GM23338 (cell line): ENCODE results near the gene MCM3AP. TPM values are rescaled to one million over a fixed set of nuclear protein-coding genes. Genes with fewer than 3 reads are reported as not detected.
A peak's percentile ranks its signal among the peaks of the same experiment; 100 is the strongest.
"Not testable (repeated sequence)": the region's sequence is repeated elsewhere in the genome, so short reads cannot be mapped to it uniquely, and the experiment has no call there.

Experiments
- ATAC-seq: fragments of 200-7000 bp; cut with Tn5 transposase; 3 replicates; pipeline ENCODE4 v1.9.1; 2020
- DNase-seq: peaks from one replicate; pipeline ENCODE4 v3.0.0-alpha.2; 2015; ENCODE audit warnings: low spot score
- H2AFZ ChIP-seq: fragments of 200-600 bp; sonication (generic); 2 replicates; pipeline ENCODE4 v1.8.0; 2016; ENCODE audit warnings: antibody characterized with exemption, mild to moderate bottlenecking, moderate library complexity
- H3F3A ChIP-seq: fragments of 200-600 bp; sonication (generic); replicated peaks from 2 replicates; pipeline ENCODE4 v1.8.0; 2017; ENCODE audit warnings: antibody characterized with exemption, mixed run types, low read depth
- H3K27ac ChIP-seq: fragments of 200-600 bp; sonication (generic); 2 replicates; pipeline ENCODE4 v1.6.1; 2016; ENCODE audit warnings: low read depth
- H3K27me3 ChIP-seq: fragments of 200-600 bp; sonication (generic); 2 replicates; pipeline ENCODE4 v1.8.0; 2016; ENCODE audit warnings: mild to moderate bottlenecking, mixed run types, moderate library complexity; ENCODE audit not compliant: insufficient read depth
- H3K36me3 ChIP-seq: fragments of 200-600 bp; sonication (generic); 2 replicates; pipeline ENCODE4 v1.8.0; 2016; ENCODE audit warnings: mild to moderate bottlenecking; ENCODE audit not compliant: insufficient read depth
- H3K4me1 ChIP-seq: fragments of 200-600 bp; sonication (generic); 2 replicates; pipeline ENCODE4 v1.8.0; 2016; ENCODE audit warnings: mild to moderate bottlenecking, moderate library complexity; ENCODE audit not compliant: insufficient read depth
- H3K4me2 ChIP-seq: fragments of 200-600 bp; sonication (generic); 2 replicates; pipeline ENCODE4 v1.7.1; 2017; ENCODE audit warnings: mixed run types
- H3K4me3 ChIP-seq: fragments of 200-600 bp; sonication (generic); 2 replicates; pipeline ENCODE4 v1.6.1; 2016; ENCODE audit warnings: mixed run types
- H3K79me2 ChIP-seq: fragments of 200-600 bp; sonication (generic); replicated peaks from 2 replicates; pipeline ENCODE4 v1.8.0; 2017; ENCODE audit warnings: mild to moderate bottlenecking; ENCODE audit not compliant: insufficient read depth
- H3K9me2 ChIP-seq: fragments of 200-600 bp; sonication (generic); 2 replicates; pipeline ENCODE4 v1.8.0; 2017; ENCODE audit not compliant: insufficient read depth
- H4K20me1 ChIP-seq: fragments of 200-600 bp; sonication (generic); replicated peaks from 2 replicates; pipeline ENCODE4 v1.8.0; 2017; ENCODE audit warnings: mild to moderate bottlenecking; ENCODE audit not compliant: insufficient read depth
- H3K27ac Mint-ChIP-seq: 2 replicates; pipeline ENCODE4 v1.8.0; 2020; ENCODE audit warnings: inconsistent platforms, mild to moderate bottlenecking, moderate library complexity, mixed read lengths
- H3K27me3 Mint-ChIP-seq: 3 replicates; pipeline ENCODE4 v1.8.0; 2022; ENCODE audit warnings: low read depth, mild to moderate bottlenecking, moderate library complexity, mixed read lengths, inconsistent platforms; ENCODE audit not compliant: insufficient read depth, poor library complexity
- H3K36me3 Mint-ChIP-seq: 3 replicates; pipeline ENCODE4 v1.8.0; 2021; ENCODE audit warnings: low read depth, mild to moderate bottlenecking, inconsistent platforms, moderate library complexity, mixed read lengths
- H3K4me1 Mint-ChIP-seq: 3 replicates; pipeline ENCODE4 v1.8.0; 2020; ENCODE audit warnings: mild to moderate bottlenecking, inconsistent platforms, mixed read lengths
- H3K4me3 Mint-ChIP-seq: 3 replicates; pipeline ENCODE4 v1.8.0; 2021; ENCODE audit warnings: moderate library complexity, mild to moderate bottlenecking, inconsistent platforms, mixed read lengths
- H3K9me3 Mint-ChIP-seq: 3 replicates; pipeline ENCODE4 v1.8.0; 2020; ENCODE audit warnings: moderate library complexity, mild to moderate bottlenecking, inconsistent platforms, mixed read lengths
- CREB1 ChIP-seq: fragments of 250-450 bp; sonication (Bioruptor Pico); IDR thresholded peaks from 2 replicates; pipeline ENCODE4 v1.5.0; 2020; ENCODE audit warnings: low read depth, mild to moderate bottlenecking, moderate library complexity
- EZH2 ChIP-seq: fragments of 200-600 bp; sonication (generic); IDR thresholded peaks from one replicate; pipeline ENCODE4 v1.8.0; 2017; ENCODE audit warnings: antibody characterized with exemption, mild to moderate bottlenecking, low read depth; ENCODE audit not compliant: unreplicated experiment
- EZH2phosphoT487 ChIP-seq: fragments of 200-600 bp; sonication (generic); IDR thresholded peaks from one replicate; pipeline ENCODE4 v1.8.1; 2018; ENCODE audit warnings: antibody characterized with exemption; ENCODE audit not compliant: unreplicated experiment
- JUNB ChIP-seq: IDR thresholded peaks from one replicate; pipeline ENCODE4 v1.6.1; 2016; ENCODE audit warnings: antibody characterized with exemption; ENCODE audit not compliant: unreplicated experiment
- NANOG ChIP-seq: IDR thresholded peaks from 2 replicates; pipeline ENCODE4 v1.6.1; 2016; ENCODE audit warnings: antibody characterized with exemption, borderline replicate concordance
- POLR2AphosphoS5 ChIP-seq: IDR thresholded peaks from 2 replicates; pipeline ENCODE4 v1.6.1; 2016; ENCODE audit warnings: antibody characterized with exemption, low read depth
- STAT1 ChIP-seq: IDR thresholded peaks from one replicate; pipeline ENCODE4 v1.6.1; 2016; ENCODE audit warnings: antibody characterized with exemption; ENCODE audit not compliant: unreplicated experiment
- ZNF331 ChIP-seq: fragments of 250-450 bp; sonication (Bioruptor Pico); IDR thresholded peaks from 2 replicates; pipeline ENCODE4 v1.5.0; 2020; ENCODE audit warnings: low read depth, mild to moderate bottlenecking, moderate library complexity
- polyA plus RNA-seq: library from polyadenylated mRNA; unstranded; fragments of >200 nt; fragmentation: Nextera tagmentation; extraction: Ambion mirVana; gene quantifications from 2 replicates; pipeline ENCODE4 v1.2.1, GENCODE V29; 2016
- total RNA-seq: library from RNA; depleted of rRNA; stranded (reverse); fragments of >200 nt; shearing (Covaris generic); gene quantifications from 2 replicates; pipeline ENCODE4 v1.2.3, GENCODE V29; 2014
- TF ChIP-seq, protein P1 (sequence below), 2 experiments: fragments of 200-600 bp in 1 of 2; sonication (generic) in 1 of 2; conservative IDR thresholded peaks; 2 replicates each; pipeline versions ENCODE4 v1.5.1 to v1.6.1; 2016 to 2017; ENCODE audit warnings: antibody characterized with exemption in 2 of 2, low read depth in 2 of 2, mild to moderate bottlenecking in 2 of 2, moderate library complexity in 1 of 2
- TF ChIP-seq, protein P2 (sequence below): IDR thresholded peaks from one replicate; pipeline ENCODE4 v1.6.1; 2018; ENCODE audit warnings: antibody characterized with exemption; ENCODE audit not compliant: unreplicated experiment
- TF ChIP-seq, protein P3 (sequence below): fragments of 250-450 bp; sonication (Bioruptor Pico); IDR thresholded peaks from 2 replicates; pipeline ENCODE4 v1.5.0; 2020; ENCODE audit warnings: mild to moderate bottlenecking, moderate library complexity

The MCM3AP gene
- total and polyA plus RNA-seq, 2 experiments from 2014 or later, result 39.2 to 123 TPM

- not testable (repeated sequence) for H3K27ac ChIP-seq
These were observed 61.8 kb downstream of the MCM3AP start for GRCh38 chr21:46223661-46224060.

DNA sequence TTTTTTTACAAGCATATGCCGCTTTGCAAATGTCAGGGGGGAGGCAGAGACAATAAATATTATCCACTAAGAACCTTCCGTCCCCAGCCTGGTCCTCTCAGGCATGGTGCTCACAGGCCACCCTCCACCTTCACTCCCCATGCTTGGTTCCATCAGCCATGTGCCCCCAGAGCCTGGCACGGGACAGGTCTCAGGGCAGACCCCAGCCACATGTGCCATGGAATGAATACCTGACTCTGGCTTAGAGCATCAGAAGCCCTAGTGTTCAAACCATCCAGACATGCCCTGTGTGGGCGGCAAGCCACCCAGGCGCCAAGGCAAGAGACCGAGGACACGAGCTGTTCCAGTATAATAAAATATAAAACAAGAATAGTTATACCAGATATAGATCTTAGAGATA is 62.2 kb downstream of the MCM3AP start:
- Histone ChIP-seq H3K4me2 (no peak overlapping the region), H3K4me3 (no peak overlapping the region), H3K27ac (0 out of 2 replicates have a peak overlapping the region, but pooled peaks have one; percentile 32), H3K79me2 (peaks cover 95% of the 10 kb centered on the region), H3K4me1 (peaks cover 17% of the 10 kb centered on the region), H3F3A (peaks cover 11% of the 10 kb centered on the region; the same call in 1 of the 2 replicates), H4K20me1 (peaks cover 42% of the 10 kb centered on the region), H3K9me2 (no peaks in the 10 kb centered on the region), H2AFZ (no peak overlapping the region), H3K36me3 (peaks cover 10% of the 10 kb centered on the region), H3K27me3 (no peaks in the 10 kb centered on the region)
- no peak for DNase-seq
- H3K36me3 Mint-ChIP-seq, result peaks cover 51% of the 10 kb centered on the region
- no peak overlapping the region for H3K4me3 Mint-ChIP-seq
- H3K9me3 Mint-ChIP-seq, result peaks cover 22% of the 10 kb centered on the region
- H3K27me3 Mint-ChIP-seq, result peaks cover 2% of the 10 kb centered on the region
- H3K4me1 Mint-ChIP-seq, result peaks cover 17% of the 10 kb centered on the region
- no peak overlapping the region for H3K27ac Mint-ChIP-seq
- no peak for ATAC-seq
- no peak for TF ChIP-seq JUNB
- no peak for TF ChIP-seq STAT1
- no peak for TF ChIP-seq NANOG
- TF ChIP-seq ZNF331 (CRISPR knock-in tag), result no peak
- TF ChIP-seq, protein P1, sequence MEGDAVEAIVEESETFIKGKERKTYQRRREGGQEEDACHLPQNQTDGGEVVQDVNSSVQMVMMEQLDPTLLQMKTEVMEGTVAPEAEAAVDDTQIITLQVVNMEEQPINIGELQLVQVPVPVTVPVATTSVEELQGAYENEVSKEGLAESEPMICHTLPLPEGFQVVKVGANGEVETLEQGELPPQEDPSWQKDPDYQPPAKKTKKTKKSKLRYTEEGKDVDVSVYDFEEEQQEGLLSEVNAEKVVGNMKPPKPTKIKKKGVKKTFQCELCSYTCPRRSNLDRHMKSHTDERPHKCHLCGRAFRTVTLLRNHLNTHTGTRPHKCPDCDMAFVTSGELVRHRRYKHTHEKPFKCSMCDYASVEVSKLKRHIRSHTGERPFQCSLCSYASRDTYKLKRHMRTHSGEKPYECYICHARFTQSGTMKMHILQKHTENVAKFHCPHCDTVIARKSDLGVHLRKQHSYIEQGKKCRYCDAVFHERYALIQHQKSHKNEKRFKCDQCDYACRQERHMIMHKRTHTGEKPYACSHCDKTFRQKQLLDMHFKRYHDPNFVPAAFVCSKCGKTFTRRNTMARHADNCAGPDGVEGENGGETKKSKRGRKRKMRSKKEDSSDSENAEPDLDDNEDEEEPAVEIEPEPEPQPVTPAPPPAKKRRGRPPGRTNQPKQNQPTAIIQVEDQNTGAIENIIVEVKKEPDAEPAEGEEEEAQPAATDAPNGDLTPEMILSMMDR (conservative IDR thresholded peaks at IDR 0.05; ENCODE audit: low read depth in 2 of 2), result no peak
- TF ChIP-seq POLR2AphosphoS5, result no peak
- TF ChIP-seq EZH2phosphoT487, result no peak
- TF ChIP-seq, protein P2, sequence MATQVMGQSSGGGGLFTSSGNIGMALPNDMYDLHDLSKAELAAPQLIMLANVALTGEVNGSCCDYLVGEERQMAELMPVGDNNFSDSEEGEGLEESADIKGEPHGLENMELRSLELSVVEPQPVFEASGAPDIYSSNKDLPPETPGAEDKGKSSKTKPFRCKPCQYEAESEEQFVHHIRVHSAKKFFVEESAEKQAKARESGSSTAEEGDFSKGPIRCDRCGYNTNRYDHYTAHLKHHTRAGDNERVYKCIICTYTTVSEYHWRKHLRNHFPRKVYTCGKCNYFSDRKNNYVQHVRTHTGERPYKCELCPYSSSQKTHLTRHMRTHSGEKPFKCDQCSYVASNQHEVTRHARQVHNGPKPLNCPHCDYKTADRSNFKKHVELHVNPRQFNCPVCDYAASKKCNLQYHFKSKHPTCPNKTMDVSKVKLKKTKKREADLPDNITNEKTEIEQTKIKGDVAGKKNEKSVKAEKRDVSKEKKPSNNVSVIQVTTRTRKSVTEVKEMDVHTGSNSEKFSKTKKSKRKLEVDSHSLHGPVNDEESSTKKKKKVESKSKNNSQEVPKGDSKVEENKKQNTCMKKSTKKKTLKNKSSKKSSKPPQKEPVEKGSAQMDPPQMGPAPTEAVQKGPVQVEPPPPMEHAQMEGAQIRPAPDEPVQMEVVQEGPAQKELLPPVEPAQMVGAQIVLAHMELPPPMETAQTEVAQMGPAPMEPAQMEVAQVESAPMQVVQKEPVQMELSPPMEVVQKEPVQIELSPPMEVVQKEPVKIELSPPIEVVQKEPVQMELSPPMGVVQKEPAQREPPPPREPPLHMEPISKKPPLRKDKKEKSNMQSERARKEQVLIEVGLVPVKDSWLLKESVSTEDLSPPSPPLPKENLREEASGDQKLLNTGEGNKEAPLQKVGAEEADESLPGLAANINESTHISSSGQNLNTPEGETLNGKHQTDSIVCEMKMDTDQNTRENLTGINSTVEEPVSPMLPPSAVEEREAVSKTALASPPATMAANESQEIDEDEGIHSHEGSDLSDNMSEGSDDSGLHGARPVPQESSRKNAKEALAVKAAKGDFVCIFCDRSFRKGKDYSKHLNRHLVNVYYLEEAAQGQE, result no peak
- TF ChIP-seq, protein P3, sequence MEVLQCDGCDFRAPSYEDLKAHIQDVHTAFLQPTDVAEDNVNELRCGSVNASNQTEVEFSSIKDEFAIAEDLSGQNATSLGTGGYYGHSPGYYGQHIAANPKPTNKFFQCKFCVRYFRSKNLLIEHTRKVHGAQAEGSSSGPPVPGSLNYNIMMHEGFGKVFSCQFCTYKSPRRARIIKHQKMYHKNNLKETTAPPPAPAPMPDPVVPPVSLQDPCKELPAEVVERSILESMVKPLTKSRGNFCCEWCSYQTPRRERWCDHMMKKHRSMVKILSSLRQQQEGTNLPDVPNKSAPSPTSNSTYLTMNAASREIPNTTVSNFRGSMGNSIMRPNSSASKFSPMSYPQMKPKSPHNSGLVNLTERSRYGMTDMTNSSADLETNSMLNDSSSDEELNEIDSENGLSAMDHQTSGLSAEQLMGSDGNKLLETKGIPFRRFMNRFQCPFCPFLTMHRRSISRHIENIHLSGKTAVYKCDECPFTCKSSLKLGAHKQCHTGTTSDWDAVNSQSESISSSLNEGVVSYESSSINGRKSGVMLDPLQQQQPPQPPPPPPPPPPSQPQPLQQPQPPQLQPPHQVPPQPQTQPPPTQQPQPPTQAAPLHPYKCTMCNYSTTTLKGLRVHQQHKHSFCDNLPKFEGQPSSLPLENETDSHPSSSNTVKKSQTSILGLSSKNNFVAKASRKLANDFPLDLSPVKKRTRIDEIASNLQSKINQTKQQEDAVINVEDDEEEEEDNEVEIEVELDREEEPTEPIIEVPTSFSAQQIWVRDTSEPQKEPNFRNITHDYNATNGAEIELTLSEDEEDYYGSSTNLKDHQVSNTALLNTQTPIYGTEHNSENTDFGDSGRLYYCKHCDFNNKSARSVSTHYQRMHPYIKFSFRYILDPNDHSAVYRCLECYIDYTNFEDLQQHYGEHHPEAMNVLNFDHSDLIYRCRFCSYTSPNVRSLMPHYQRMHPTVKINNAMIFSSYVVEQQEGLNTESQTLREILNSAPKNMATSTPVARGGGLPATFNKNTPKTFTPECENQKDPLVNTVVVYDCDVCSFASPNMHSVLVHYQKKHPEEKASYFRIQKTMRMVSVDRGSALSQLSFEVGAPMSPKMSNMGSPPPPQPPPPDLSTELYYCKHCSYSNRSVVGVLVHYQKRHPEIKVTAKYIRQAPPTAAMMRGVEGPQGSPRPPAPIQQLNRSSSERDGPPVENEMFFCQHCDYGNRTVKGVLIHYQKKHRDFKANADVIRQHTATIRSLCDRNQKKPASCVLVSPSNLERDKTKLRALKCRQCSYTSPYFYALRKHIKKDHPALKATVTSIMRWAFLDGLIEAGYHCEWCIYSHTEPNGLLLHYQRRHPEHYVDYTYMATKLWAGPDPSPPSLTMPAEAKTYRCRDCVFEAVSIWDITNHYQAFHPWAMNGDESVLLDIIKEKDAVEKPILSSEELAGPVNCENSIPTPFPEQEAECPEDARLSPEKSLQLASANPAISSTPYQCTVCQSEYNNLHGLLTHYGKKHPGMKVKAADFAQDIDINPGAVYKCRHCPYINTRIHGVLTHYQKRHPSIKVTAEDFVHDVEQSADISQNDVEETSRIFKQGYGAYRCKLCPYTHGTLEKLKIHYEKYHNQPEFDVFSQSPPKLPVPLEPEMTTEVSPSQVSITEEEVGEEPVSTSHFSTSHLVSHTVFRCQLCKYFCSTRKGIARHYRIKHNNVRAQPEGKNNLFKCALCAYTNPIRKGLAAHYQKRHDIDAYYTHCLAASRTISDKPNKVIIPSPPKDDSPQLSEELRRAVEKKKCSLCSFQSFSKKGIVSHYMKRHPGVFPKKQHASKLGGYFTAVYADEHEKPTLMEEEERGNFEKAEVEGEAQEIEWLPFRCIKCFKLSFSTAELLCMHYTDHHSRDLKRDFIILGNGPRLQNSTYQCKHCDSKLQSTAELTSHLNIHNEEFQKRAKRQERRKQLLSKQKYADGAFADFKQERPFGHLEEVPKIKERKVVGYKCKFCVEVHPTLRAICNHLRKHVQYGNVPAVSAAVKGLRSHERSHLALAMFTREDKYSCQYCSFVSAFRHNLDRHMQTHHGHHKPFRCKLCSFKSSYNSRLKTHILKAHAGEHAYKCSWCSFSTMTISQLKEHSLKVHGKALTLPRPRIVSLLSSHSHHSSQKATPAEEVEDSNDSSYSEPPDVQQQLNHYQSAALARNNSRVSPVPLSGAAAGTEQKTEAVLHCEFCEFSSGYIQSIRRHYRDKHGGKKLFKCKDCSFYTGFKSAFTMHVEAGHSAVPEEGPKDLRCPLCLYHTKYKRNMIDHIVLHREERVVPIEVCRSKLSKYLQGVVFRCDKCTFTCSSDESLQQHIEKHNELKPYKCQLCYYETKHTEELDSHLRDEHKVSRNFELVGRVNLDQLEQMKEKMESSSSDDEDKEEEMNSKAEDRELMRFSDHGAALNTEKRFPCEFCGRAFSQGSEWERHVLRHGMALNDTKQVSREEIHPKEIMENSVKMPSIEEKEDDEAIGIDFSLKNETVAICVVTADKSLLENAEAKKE (CRISPR knock-in tag), result no peak
- no peak for TF ChIP-seq CREB1 (CRISPR knock-in tag)
- TF ChIP-seq EZH2, result no peak

More at GRCh38 chr21:46223661-46224060, 61.8 kb downstream of the MCM3AP start:
- H3K4me2 ChIP-seq, DNase-seq, H3K27me3 ChIP-seq, H3K9me2 ChIP-seq, H2AFZ ChIP-seq, H3K4me3 Mint-ChIP-seq, H3K27me3 Mint-ChIP-seq, H3K4me3 ChIP-seq, ATAC-seq, H3K27ac Mint-ChIP-seq: not testable (repeated sequence)
- peaks cover 51% of the 10 kb centered on the region for H3K36me3 Mint-ChIP-seq
- Histone ChIP-seq H4K20me1 (peaks cover 37% of the 10 kb centered on the region), H3K79me2 (peaks cover 92% of the 10 kb centered on the region), H3K4me1 (peaks cover 17% of the 10 kb centered on the region), H3F3A (peaks cover 11% of the 10 kb centered on the region; the same call in 1 of the 2 replicates), H3K36me3 (peaks cover 10% of the 10 kb centered on the region)
- H3K4me1 Mint-ChIP-seq, result peaks cover 17% of the 10 kb centered on the region
- peaks cover 22% of the 10 kb centered on the region for H3K9me3 Mint-ChIP-seq
